ENCODE data around the gene CGNL1.
A peak's percentile ranks its signal among the peaks of the same experiment; 100 is the strongest.

Gene CGNL1

DNA sequence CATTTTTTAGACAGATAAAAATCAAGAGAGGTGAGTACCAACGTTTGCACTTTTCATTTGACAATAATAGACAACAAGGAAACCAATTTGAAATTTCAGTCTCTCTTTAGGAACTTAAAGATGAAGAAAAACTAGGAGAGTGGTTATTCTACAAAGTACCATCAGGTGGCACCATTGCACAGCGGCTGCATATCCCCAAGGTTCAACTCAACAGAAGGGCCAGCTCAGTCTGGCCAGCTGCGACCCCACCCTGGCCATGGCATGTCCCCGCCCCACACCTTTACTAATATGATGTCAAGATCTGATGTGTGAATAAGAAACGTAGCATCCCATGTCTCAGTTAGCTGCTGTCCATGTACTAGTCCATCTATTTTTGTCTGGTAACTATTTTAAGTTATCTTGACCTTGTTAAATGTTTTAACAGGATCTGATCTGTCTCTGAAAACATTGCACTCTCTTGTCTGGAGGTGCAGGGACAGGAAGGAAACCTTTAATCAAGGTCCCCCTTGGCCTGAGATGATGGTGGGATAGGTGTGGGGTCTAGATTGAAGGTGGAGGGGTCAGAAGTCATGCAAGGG is 35.5 kb upstream of the CGNL1 start:
- TF ChIP-seq, protein P1, sequence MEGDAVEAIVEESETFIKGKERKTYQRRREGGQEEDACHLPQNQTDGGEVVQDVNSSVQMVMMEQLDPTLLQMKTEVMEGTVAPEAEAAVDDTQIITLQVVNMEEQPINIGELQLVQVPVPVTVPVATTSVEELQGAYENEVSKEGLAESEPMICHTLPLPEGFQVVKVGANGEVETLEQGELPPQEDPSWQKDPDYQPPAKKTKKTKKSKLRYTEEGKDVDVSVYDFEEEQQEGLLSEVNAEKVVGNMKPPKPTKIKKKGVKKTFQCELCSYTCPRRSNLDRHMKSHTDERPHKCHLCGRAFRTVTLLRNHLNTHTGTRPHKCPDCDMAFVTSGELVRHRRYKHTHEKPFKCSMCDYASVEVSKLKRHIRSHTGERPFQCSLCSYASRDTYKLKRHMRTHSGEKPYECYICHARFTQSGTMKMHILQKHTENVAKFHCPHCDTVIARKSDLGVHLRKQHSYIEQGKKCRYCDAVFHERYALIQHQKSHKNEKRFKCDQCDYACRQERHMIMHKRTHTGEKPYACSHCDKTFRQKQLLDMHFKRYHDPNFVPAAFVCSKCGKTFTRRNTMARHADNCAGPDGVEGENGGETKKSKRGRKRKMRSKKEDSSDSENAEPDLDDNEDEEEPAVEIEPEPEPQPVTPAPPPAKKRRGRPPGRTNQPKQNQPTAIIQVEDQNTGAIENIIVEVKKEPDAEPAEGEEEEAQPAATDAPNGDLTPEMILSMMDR (IDR thresholded peaks at IDR 0.05; ENCODE audit: insufficient read depth, missing control alignments): peak; percentile 80
- no peak for FAIRE-seq

DNA sequence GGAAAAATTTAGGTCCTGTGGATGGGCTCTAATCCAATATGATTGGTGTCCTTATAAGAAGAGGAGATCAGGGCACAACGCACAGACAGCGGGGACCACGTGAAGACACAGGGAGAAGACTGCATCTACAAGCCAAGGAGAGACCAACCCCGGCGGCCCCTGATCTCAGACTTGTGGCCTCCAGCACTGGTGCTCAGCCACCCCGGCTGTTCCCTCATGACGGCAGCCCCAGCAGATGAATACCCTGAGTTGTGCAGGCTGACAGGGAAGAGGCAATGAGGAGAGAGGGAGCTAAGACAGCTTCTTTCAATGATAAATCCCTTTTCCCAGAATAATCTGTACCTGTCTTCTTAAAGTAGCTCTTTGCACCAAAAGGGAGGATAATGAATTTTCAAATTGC is 33.3 kb upstream of the CGNL1 start:
- FAIRE-seq (no peak), DNase-seq (ENCODE audit: insufficient read length, low spot score) (no peak)
- TF ChIP-seq, protein P1 (IDR thresholded peaks at IDR 0.05; ENCODE audit: insufficient read depth, missing control alignments): no peak

More for the DNA sequence above, 35.5 kb upstream of the CGNL1 start:
- DNase-seq (ENCODE audit: insufficient read length, low spot score): no peak

DNA sequence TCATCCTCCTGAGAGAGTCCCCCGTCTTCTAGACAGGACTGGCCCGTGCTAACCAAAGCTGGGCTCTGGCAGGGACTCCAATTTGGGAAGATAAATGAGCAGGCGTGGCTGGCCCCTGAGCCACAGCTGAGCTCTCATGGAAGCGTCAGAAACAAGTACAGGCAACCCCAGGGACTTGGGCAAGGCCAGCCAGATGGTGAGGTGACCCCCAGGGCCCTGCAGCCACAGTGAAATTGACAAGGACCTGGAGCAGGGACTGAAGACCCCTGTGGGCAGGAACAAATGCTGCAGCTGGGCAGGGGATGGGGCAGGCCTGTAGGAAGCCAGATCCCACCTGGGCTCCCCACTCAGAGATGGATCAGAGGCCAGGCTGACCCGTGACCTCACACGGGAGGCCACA is 32.8 kb upstream of the CGNL1 start:
- no peak for FAIRE-seq
- DNase-seq (ENCODE audit: insufficient read length, low spot score): no peak
- TF ChIP-seq, protein P1 (IDR thresholded peaks at IDR 0.05; ENCODE audit: insufficient read depth, missing control alignments): no peak

DNA sequence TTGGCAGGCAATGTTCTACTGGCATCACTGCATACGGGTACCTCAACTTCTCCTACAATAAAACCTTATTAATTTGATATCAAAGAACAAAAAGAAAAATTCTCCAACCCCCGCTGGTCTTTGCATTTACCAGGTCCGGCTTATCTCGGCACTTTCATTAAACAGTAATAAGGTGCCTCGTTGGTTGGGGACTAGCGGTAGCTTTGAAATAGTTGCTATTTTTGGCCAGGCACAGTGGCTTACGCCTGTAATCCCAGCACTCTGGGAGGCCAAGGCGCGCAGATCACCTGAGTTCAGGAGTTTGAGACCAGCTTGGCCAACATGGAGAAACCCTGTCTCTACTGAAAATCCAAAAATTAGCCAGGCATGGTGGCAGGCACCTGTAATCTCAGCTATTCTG is 32.0 kb upstream of the CGNL1 start:
- TF ChIP-seq, protein P1 (IDR thresholded peaks at IDR 0.05; ENCODE audit: insufficient read depth, missing control alignments): no peak
- FAIRE-seq (no peak), DNase-seq (ENCODE audit: insufficient read length, low spot score) (no peak)

DNA sequence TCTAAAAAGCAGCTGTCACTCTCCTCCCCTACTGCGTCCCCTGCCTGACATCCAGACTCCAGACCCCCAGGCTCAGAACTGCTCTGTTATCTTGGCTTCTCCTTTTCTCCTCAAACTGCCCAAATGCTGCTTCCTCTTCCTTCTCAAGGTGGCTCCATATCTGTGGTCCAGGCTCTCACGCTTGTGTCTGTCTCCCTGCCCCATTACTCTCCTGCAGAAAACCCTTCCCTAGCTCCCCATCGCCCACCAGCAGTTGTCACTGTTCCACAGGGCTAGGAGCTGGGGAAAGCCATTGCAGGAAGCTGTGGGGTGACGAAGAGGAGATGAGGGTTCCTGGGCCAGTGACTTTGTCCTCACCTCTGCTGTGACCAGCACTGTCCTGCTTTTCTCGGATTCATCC is 30.7 kb upstream of the CGNL1 start:
- TF ChIP-seq, protein P1 (IDR thresholded peaks at IDR 0.05; ENCODE audit: insufficient read depth, missing control alignments): peak; percentile 54
- FAIRE-seq: no peak
- DNase-seq (ENCODE audit: insufficient read length, low spot score): no peak

DNA sequence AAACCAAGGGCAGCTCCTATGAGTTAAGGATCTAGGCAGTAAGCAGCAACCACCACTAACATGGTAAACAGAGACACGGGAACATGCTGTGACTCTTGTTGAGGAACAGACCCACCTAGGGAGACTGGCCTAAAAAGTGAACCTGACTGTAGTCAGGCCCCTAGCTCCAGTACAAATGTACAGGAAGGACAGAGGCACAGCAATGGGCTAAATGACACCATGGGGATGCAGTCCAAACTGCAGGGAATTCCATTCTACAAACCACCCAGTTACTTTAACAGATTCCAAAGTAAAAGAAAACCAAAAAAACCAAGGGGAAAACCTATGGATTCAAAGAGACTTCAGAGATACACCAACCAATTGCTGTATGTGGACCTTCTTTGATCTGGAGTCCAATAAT is 28.2 kb upstream of the CGNL1 start:
- TF ChIP-seq, protein P1 (IDR thresholded peaks at IDR 0.05; ENCODE audit: insufficient read depth, missing control alignments): no peak
- FAIRE-seq (no peak), DNase-seq (ENCODE audit: insufficient read length, low spot score) (no peak)

DNA sequence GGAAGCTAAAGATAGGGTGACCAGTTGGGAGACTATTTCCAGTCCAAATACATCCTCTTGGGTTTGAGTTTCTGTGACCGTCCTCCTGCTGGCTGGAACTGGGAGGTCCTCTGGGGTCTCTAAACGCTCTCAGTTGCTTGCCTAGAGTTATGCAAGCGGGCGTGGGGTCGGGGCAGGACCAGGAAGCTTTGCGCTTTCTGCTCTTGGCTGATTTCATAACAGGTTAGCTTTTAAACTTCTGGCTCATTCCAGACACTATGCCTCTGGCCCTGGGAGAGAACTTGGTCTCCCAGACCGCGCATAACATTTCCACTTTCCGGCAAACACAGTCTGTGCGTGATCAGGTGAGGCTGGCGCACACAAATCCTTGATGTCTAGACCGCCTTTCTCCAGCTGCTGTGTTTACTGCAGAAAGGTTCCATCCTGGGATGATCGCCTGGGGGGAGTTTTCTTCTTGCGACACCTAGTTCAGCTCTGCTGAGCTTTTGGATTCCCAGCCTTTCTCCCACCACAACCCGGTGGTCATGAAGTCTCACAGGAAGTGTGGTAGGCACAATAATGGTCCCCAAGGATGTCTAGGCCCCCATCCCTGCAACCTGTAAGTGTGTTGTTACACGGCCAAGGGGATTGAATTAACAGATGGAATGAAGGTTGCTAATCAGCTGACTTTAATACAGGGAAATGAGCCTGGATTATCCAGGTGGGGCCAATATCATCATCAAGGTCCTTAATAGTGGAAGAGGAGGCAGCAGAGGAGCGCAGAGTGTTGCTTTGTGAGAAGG is 23.6 kb upstream of the CGNL1 start:
- FAIRE-seq (no peak), DNase-seq (ENCODE audit: insufficient read length, low spot score) (no peak)
- TF ChIP-seq, protein P1 (IDR thresholded peaks at IDR 0.05; ENCODE audit: insufficient read depth, missing control alignments): no peak
